Activated T-helper 1 cell treated with anti-CD3 and anti-CD28 coated beads, Interleukin-2, amount 50 U/mL, for 16 hours (primary cell): ENCODE results near the gene RPP38.
A peak's percentile ranks its signal among the peaks of the same experiment; 100 is the strongest.

Source experiments
- DNase-seq, 2 donors: peaks; one replicate each; pipeline ENCODE4 v3.0.0-alpha.2; 2020; ENCODE audit warnings: low read depth in 1 of 2, low spot score in 1 of 2

RPP38 gene

GRCh38 chr10:15106352-15107013 lies 9.3 kb downstream of the RPP38 start:
- peak; percentile 35 to 40 for DNase-seq

- DNase-seq, result no peak
These were observed 15.5 kb downstream of the RPP38 start for GRCh38 chr10:15112657-15113056.

GRCh38 chr10:15113766-15114165 lies 16.6 kb downstream of the RPP38 start:
- DNase-seq, result no peak

DNA sequence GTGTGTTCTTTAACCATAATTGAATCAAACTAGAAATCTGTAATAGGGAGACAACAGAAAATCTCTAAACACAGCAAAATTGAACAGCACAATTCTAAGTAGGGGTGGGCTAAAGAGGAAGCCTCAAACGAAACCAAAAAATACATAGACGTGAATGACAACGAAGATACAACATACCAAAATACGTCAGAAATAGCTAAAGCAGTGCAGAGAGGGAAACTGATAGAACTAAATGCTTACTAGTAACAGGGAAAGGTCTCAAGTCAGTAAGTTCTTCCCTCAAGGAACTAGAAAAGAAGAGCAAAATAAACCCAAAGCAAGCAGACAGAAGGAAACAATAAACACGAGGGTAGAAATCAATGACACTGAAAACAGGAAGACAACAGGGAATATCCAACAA lies 19.1 kb downstream of the RPP38 start:
- no peak for DNase-seq

- no peak for DNase-seq
These were observed 21.5 kb downstream of the RPP38 start for GRCh38 chr10:15118615-15119014.

GRCh38 chr10:15120523-15120922 lies 23.4 kb downstream of the RPP38 start:
- no peak for DNase-seq

DNA sequence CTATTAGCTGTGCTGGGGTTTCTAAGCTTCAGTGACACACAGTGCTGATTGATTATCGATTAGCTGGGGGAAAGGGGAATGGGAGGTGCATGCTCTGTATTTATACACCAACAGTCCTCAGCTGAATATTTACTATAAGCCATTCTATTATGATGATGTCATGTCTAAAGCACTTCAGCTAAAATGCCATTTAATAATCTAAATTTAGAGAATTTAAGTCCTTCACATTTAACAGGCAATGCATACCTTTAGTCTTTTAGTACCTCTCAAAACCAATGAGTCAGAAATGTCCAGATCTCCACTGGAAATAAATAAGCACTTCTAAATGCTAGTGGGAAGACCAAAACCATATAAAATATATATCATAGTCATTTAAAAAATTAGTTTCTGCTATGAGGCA lies 24.6 kb downstream of the RPP38 start:
- no peak for DNase-seq

GRCh38 chr10:15122477-15123030 lies 25.4 kb downstream of the RPP38 start:
- DNase-seq, result no peak

DNA sequence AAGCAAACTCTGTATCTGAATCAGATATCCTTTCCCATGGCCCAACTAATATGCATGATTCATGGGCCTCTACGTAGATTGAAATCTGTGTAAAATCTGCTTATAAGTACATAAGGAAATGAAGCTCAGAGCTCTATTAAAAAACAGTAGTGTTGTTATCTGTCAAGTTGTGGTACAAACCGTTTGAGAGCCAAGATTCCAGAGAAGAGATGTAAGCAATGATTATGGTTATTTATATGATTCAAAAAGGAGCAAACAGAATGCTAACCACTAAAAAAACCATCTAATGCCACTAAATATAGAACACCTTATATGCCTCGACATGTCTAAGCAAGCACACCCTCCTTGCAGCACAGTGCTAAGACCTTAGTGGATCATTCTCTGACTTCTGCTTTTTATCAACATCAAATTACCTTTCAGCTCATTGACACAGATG lies 26.6 kb downstream of the RPP38 start:
- no peak for DNase-seq

GRCh38 chr10:15124190-15124589 lies 27.0 kb downstream of the RPP38 start:
- DNase-seq, result no peak

GRCh38 chr10:15124908-15125307 lies 27.8 kb downstream of the RPP38 start:
- DNase-seq, result no peak

DNA sequence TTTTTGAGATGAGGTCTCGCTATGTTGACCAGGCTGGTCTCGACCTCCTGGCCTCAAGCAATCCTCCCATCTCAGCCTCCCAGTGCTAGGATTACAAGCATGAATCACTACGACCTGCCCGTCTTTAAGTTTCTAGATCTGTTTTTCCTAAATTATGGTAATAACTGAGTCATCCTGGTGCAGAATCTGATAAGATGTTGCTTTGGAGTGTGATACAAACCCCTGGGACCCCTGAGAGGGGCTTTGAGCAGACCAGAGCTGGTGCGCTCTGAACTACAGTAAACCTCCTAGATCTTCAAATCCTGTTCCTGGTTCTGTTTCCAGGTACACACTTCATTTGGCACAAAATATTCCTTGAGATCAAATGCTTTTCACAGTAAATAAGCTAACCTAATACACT lies 34.2 kb downstream of the RPP38 start:
- no peak for DNase-seq

GRCh38 chr10:15136129-15137035 lies 39.2 kb downstream of the RPP38 start:
- DNase-seq, result no peak

DNA sequence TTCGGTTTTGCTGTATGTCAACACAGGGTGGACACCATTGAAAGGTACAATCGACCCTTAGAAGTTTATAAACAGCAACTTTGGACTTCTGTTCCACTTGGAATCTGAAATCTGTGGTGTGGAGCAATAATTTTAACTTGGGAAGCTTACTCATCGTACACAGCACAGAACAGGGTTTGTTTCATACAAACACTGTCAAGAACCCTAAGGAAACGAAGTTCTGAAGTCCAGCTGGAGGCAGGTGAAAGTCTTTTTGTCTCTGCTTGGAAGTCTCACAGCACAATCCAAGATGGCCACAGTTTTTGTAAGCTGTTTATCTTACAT lies 39.8 kb downstream of the RPP38 start:
- DNase-seq, result no peak

- no peak for DNase-seq
These were observed 40.5 kb downstream of the RPP38 start for GRCh38 chr10:15137636-15138035.

DNA sequence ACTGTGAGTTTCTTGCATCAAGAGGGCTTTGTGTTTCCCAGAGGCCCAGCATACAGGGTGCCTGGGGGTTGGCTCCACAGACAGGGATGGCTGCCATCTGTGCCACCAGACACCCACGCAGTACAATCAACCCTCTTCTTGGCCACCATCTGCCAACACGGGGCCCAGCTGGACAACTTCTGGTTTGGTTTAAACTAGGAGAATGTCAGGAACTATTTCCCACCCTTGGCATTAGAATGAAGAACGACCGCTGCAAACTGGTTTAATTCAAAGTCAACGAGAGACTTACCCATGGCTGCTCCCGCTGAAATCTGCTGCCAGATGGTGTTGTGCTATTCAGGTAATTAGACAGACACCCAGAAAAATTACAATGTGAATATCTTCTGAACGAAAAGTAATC lies 43.5 kb downstream of the RPP38 start:
- no peak for DNase-seq

DNA sequence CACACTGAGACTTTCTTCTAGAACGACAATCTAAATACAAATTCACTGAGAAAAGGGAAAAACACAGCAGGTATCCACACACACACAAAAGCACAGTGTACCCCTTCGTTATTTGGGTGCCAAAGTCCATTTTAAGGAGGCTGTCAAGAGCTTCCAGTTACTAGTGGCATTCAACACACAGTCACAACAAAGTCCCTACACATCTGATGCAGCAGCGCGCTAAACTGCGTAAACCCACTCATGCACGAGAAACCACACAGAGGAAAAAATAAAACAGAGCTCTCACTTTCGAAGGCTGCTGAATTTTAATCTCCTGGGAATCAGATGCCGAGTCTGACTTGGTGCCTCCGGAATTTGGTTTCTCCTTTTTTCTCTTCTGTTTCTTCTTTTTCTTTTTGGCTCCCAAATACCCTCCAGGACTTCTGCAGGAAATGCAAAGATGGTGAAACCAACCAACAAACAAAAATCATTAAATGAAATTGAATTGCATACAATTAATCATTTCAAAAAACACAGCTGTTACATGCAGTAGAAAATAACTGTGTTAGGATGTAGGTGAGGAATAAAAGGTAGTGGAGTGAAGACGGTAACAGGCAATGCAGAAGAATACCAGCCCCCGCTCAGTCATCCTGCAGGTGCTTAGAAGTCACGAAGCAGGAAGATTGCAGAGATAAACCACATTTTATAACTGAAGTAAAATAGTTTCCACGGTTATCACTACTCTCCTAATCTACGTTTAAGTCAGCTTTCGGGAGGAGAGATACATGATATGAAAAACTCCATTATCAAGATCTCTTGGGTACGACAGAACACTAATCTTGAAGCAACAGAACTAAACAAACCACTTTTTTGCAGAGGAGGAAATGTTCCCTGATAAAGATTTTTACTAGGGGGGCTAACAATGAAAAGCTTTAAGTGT lies 44.2 kb downstream of the RPP38 start:
- no peak for DNase-seq

DNA sequence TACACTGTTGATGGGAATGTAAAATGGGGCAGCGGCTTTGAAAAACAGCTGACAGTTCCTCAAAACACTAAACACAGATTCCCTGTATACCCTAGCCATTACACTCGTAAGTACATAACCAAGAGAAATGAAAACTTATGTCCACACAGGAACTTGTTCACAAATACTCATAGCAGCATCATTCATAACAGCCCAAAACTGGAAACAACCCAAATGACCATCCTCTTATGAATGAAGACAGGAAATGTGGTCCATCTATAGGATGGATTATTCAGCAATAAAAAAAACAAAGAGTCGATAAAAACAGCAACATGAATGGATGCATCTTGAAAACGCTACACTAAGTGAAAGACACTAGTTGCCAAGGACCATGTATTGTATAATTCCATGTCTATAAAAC lies 47.6 kb downstream of the RPP38 start:
- no peak for DNase-seq

- DNase-seq, result no peak
These were observed 49.2 kb downstream of the RPP38 start for GRCh38 chr10:15146366-15146765.

DNA sequence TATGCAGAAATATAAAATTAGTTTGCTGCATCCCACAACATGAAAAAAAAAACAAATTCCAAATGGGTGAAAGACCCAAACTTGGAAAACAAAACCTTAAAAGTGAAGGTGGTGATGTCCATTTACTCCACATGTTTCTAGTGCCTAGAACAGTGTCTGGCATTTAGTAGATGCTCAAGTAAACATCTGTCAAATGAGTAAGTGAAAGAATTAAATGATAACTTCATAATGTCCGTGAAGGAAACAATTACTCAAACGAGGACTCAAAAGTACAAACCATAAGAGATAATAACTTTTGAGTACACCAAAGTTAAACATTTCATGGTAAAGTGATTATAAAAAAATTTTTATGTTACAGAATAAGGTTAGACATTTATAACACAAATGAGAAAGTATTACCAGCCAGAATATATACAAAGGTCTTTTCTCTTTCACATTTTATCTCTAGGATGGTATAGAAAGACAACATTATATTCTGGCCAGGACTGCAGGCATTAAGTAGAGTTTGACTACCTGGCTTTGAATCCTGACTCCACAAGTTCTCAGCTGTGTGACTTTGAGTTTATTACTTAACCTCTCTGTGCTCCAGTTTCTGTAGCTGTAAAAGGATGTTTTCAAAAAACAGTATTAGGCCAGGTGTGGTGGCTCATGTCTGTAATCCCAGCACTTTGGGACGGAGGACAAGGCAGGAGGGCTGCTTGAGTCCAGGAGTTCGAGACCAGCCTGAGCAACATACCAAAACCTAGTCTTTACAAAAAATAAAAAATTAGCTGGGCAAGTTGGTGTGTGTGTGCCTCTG lies 50.6 kb downstream of the RPP38 start:
- DNase-seq, result no peak
